T47D (cell line): ENCODE results near the gene ATG3.
"Not testable (repeated sequence)": the region's sequence is repeated elsewhere in the genome, so short reads cannot be mapped to it uniquely, and the experiment has no call there.

ENCODE experiments used
- DNase-seq, 2 experiments: peaks; one replicate each; pipeline versions ENCODE4 v3.0.0 to v3.0.0-alpha.2; 2011 to 2012; ENCODE audit warnings: low read depth in 1 of 2, low spot score in 1 of 2
- JUND ChIP-seq: IDR thresholded peaks from 2 replicates; pipeline ENCODE4 v1.6.1; 2012; ENCODE audit warnings: low read depth
- in situ Hi-C: cut with HindIII; loops from 2 replicates; pipeline ENCODE4 v1.10.0; 2016; ENCODE audit warnings: low sequenced_read_pairs, low pct_unique_long_range_greater_than_20kb

The ATG3 gene

DNA sequence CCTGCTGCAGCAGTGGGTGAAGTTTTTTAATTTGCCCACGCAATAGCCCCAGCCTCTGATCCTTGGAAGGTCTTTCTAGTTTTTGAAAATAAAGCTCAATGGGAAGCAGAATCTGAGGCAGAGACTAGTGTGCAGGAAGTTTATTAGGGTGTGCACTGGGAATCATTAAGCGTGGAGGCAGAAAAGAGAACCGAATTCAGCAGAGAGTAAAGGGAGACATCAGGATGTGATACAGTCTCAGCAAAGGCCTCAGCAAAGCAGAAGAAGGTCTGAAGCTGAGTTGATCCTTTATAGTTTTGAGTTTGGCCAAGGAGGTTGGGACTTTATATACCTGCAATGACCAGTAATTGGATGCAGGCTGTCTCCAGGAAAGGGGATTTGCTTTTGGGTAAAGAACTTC, 57.6 kb downstream of the ATG3 start:
- in situ Hi-C loops: no loop called here
- no peak for DNase-seq
- no peak for TF ChIP-seq JUND

DNA sequence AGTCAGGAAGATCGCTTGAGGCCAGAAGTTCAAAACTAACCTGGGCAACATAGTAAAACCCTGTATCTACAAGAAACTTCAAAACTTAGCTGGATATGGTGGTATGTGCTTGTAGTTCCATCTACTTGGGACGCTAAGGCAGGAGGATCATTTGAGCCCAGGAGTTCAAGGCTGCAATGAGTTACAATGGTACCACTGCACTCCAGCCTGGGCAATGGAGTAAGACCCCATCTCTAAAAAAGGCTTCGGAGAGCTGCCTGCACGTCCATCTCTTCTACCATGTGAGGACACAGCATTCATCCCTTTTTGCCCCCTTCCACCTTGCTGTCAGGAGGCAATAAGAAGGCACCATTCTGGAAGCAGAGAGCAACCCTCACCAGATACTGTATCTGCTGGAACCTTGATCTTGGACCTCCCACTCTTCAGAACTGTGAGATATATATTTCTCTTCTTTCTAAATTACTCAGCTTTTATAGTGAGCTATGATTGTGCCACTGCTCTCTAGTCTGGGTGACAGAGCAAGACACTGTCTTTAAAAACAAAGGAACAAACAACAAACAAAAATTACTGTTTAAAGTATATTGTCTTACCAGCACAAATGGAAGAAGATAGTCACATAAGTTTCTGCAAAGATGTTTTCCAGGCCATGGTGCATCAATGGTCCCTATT, 58.3 kb downstream of the ATG3 start:
- in situ Hi-C loops: no loop called here
- no peak for TF ChIP-seq JUND
- no peak for DNase-seq

DNA sequence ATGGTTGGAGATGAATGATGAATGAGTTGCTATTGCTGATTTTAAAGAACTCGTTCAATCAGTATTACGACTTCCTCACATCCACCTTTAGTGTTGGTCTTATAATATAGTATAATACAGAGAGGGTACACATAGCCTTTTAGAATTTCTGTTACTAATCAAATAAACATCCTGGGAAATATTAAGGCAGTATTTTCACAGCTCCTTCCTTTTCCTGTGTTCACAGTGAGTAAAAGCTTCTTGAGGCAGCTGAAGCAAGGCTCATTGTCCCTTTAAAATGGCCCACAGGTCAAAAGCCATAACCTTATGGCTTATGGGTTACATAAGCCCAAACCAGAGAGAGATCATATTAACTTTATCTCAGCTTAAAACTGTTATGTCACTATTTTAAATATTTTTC, 61.1 kb downstream of the ATG3 start:
- in situ Hi-C loops: no loop called here
- no peak for TF ChIP-seq JUND
- no peak for DNase-seq

DNA sequence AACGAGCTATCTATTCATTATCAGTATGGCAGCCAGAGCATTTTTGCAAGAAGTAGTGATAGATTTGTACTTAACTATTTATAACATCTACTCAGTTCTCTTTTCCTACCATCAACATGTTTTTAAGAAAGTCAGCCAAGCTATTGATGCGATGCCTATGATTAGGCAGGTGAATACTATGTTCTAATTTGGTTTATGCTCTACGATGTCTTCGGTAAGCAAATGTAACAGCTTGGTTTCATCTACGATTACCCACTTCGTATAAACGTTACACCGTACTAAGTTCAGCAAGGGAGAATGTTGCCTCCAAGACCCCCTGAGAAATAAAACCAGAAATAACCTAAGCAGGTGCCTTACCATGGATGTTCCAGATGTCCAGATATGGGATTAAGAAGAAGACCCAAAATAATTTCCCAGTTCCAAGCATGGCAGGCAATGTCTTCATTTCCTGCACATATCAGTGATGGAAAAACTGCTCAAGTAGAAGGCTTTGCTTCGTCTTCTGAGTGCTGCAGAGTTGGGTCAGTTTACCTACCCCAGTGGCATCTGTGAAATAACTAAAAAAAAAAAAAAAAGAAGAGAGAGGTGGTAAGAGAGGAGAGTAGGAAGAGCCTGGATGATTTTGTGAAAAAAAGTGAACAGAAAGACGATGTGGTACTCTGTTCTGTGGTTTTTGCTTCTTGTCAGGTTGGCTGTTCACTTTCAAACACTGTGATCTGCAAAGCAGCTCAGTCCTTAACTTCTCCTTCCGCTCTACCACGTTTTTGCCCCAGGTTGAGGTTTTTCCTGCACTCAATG, 62.6 kb downstream of the ATG3 start, which contains the start of gene BTLA:
Gene BTLA (minus strand): TSS at position 559 of the 798 bp plus-strand sequence. CDS start 114 bp downstream, at position 445.
- no peak for TF ChIP-seq JUND
- no peak for DNase-seq
- in situ Hi-C loops: no loop called here

DNA sequence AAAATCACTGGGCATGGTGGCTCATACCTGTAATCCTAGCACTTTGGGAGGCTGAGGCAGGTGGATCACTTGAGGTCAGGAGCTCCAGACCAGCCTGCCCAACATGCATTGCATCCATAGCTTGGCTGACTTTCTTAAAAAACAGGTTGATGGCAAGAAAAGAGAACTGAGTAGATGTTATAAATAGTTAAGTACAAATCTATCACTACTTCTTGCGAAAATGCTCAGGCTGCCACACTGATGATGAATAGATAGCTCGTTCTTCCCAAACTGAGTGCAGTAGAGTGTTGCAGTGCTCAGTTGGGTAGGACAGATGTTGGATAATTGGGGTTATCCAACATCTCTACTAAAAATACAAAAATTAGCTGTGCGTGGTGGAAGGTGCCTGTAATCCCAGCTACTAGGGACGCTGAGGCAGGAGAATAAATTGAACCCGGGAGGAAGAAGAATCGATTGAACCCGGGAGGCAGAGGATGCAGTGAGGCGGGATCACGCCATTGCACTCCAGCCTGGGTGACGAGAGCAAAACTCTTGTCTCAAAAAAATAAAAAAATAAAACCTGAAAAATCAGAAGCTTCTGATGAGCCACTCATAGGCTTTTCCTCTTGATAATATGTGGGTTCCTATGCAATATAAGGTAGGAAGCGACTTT, 63.7 kb downstream of the ATG3 start:
- no peak for TF ChIP-seq JUND
- in situ Hi-C loops: no loop called here
- no peak for DNase-seq

DNA sequence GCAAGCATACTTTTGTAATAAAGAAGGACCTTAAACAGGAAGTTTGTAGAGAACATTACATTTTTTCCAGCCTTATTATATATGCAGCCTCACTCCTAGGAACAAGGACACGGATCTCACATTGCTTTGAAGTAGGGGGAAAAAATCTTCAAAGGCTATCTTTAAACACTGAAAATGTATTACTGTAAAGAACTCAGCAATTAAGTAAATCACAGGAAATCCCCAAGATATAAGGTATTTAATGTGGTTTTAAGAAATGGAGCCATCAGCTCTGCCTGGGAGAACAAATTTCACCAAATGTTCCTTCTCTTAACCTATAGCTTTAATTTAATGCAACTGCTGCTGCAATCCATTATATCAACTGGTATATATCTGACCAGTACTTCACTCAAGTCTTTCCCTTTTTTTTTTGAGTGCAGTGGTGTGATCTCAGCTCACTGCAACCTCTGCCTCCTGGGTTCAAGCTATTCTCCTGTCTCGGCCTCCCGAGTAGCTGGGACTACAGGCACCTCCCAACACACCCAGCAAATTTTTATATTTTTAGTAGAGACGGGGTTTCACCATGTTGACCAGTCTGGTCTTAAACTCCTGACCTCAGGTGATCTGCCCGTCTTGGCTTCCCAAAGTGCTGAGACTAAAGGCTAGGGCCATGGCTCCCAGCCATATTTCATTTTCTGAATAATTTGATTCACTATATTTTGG, 65.2 kb downstream of the ATG3 start:
- no peak for TF ChIP-seq JUND
- DNase-seq: no peak
- in situ Hi-C loops: no loop called here

DNA sequence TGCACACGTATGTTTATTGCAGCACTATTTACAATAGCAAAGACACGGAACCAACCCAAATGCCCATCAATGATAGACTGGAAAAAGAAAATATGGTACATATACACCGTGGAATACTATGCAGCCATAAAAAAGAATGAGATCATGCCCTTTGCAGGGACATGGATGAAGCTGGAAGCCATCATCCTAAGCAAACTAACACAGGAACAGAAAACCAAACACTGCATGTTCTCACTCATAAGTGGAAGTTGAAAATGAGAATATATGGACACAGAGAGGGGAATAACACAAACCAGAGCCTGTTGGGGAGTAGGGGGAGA, 67.4 kb downstream of the ATG3 start:
- DNase-seq, in situ Hi-C loops: not testable (repeated sequence)

DNA sequence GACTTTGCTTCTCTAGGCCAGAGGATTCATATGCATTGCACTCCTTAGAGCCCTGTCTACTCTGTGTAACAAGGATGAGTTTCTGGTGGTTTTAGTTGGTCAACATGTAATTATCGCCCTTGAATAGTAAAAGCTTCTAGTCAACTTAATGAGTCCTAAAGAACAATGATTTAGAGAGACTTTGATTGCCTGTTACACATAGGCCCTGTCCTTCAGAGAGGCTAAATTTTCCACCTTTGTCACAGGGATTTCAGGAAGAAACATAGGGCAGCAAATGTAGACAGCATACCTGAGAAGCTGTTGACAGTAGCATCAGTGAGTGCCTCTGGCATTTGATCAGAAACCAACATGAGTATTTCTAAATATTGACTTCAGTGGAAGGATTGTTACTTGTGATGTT, 69.6 kb downstream of the ATG3 start:
- no peak for TF ChIP-seq JUND
- DNase-seq: peak in 1 of 2 experiments; percentile 36
- in situ Hi-C loops: no loop called here

DNA sequence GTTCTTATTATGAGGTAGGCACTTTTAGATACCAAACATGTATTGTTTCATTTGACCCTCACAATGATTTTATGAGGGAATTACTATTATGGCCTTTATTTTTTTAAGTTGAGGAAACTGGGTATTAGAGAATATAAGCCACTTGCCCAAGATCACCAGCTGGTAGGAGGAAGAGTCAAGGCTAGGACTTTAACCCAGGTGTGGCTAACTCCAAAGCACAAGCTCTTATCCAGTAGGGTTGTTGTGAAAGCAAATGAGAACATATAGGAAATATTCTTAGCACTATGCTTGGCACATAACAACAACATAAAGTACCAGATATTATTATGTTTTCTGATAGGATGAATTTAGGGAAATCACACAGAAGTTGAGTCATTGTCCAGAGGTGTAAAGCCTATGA, 70.4 kb downstream of the ATG3 start:
- TF ChIP-seq JUND: no peak
- DNase-seq: no peak
- in situ Hi-C loops: no loop called here

DNA sequence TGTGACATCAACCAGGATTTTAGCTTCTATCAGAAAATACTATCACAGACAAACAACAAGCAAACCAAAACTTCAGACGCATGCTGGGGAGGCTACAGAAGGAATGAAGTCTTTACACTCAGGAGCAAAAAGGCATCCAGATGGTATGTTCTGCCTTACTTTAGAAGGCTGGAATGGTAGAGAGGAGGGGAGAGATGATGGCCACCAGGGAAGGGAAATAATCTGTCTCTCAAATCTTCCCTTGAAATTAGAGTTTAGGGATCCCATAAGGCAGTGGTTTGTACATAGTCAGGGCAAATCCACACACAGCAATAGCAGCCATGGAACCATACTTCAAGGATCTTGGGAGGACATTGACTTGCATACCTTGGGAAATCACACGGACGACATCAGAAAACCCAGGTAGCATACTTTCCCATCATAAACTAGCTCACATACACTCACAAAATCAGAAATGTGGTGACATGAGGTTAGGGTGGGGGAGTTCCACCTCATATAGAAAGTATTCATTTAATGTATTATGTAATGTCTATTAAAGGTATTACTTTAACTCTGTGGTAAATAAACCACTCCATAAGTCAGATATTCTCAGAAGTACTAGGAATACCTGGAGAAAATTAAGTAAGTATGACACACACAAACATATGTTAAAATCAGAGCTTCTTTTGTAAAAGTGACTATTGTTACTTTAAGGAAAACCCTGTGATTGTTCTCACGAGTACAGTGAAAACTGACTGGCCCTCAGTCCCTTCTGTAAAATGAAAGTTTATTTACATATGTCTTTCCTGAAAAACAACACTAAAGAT, 71.9 kb downstream of the ATG3 start:
- TF ChIP-seq JUND: no peak
- in situ Hi-C loops: no loop called here
- DNase-seq: no peak

DNA sequence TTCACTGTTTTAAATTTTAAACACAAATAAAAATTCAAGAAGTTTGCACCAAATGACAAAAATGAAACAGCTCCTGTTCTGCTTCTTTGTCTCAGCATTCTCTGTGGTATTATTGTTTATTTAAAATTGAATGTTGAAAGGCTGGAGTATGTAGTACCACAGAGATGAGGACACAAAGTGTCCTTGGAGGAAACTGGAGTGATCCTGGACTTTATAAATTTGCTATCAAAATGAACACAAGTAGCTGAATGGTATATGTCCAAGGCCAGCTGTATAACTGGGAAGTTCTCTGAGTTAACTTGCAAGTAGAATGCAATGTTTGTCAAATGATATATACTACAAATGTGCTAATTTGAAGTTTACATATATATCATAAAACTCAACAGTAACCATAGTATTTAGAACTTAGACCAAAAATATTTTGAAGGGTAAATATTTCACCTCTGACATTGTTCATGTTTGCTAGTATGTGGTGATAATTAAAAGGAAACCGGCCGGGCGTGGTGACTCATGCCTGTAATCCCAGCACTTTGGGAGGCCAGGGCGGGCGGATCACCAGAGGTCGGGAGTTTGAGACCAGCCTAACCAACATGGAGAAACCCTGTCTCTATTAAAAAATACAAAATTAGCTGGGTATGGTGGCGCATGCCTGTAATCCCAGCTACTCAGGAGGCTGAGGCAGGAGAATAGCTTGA, 74.8 kb downstream of the ATG3 start:
- in situ Hi-C loops: no loop called here
- no peak for DNase-seq
- no peak for TF ChIP-seq JUND
